HG03469 (cell line): Measurements from ENCODE around the gene PTPRT.
"Not testable (repeated sequence)": the region's sequence is repeated elsewhere in the genome, so short reads cannot be mapped to it uniquely, and the experiment has no call there.

ENCODE experiments used
- ATAC-seq: cut with Tn5 transposase; IDR thresholded peaks from one replicate; pipeline ENCODE4 v1.9.1; 2021; ENCODE audit warnings: mild to moderate bottlenecking, moderate library complexity, moderate number of reproducible peaks; ENCODE audit not compliant: unreplicated experiment

Gene PTPRT

GRCh38 chr20:43187476-43188233 is 2.1 kb downstream of the PTPRT start:
- no peak for ATAC-seq

- no peak for ATAC-seq
Observed at GRCh38 chr20:43186312-43186711, 3.4 kb downstream of the PTPRT start.

- no peak for ATAC-seq
Observed at GRCh38 chr20:43185901-43186300, 3.8 kb downstream of the PTPRT start.

DNA sequence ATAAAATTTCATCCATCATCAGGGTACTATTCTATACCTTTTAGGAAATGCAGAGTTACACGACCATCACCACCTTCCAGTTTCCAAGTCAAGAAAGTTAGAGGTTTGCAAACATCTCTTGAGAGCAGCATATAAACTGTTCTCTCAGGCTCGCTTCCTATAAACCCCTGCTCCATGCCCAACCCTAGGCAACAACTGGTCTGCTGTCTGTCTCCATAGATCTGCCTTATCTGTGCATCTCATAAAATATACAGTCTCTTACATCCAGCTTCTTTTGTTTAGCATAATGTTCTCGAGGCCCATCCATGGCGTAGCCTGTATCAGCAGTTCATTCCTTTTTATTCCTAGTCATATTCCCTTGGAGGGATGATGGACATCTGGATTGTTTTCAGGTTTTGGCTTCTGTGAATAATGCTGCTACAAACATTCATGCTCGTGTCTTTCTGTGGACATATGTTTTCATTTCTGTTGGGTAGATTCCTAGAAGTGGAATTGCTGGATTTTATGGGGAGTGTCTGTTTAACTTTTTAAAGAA is 6.1 kb downstream of the PTPRT start:
- no peak for ATAC-seq

- no peak for ATAC-seq
Observed at GRCh38 chr20:43178080-43178479, 11.6 kb downstream of the PTPRT start.

GRCh38 chr20:43176726-43177125 is 13.0 kb downstream of the PTPRT start:
- no peak for ATAC-seq

GRCh38 chr20:43171930-43172329 is 17.8 kb downstream of the PTPRT start:
- ATAC-seq: no peak

- ATAC-seq: no peak
Observed at GRCh38 chr20:43170771-43171170, 18.9 kb downstream of the PTPRT start.

DNA sequence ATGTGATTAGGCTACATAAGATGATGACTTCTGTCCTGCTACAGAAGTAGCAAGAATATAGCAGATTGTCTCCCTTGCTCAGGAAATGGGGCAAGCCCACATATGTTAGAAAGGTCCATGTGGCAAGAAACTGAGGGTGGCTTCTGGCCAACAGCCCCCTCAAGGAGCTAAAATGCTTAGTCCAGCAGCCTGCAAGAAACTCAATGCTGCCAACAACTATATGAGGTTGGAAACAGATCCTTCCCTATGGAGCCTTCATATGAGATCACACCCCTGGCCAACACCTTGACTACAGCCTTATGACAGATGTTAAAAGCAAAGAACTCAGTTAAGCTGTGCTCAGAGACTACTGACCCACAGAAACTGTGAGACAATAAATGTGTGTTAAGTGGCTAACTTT is 22.1 kb downstream of the PTPRT start:
- no peak for ATAC-seq

GRCh38 chr20:43167021-43167420 is 22.7 kb downstream of the PTPRT start:
- no peak for ATAC-seq

DNA sequence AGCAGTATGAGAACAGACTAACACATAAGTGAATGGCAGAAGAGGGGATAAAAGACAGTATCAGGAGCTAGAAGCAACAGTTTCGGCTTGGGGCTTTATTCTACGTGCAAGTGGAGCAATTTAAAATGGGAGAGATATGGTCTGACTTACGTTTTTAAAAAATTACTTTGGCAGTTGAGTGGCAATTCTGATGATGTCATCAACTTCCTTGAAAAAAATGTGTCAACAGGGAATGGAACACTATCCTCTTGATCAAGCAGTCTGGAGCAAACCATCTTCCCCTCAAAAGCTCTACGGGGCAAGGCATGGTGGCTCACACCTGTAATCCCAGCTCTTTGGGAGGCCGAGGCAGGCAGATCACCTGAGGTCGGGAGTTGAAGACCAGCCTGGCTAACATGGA is 24.1 kb downstream of the PTPRT start:
- no peak for ATAC-seq

DNA sequence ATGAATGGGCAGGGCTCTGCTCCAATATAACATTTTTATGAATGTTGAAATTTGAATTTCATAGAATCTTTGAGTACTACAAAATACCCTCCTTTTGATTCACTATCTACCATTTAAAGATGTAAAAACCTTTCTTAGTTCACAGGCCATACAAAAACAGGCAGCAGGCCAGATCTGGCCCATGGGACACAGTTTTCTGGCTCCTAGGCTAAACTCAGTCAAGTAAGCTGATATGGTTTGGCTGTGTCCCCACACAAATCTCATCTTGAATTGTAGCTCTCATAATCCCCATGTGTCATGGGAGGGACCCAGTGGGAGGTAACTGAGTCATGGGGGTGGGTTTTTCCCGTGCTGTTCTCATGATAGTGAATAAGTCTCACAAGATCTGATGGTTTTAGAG is 25.0 kb downstream of the PTPRT start:
- ATAC-seq: not testable (repeated sequence)

GRCh38 chr20:43161716-43162115 is 28.0 kb downstream of the PTPRT start:
- ATAC-seq: no peak

- ATAC-seq: no peak
Observed at GRCh38 chr20:43160941-43161340, 28.8 kb downstream of the PTPRT start.

GRCh38 chr20:43159994-43160393 is 29.7 kb downstream of the PTPRT start:
- ATAC-seq: no peak

DNA sequence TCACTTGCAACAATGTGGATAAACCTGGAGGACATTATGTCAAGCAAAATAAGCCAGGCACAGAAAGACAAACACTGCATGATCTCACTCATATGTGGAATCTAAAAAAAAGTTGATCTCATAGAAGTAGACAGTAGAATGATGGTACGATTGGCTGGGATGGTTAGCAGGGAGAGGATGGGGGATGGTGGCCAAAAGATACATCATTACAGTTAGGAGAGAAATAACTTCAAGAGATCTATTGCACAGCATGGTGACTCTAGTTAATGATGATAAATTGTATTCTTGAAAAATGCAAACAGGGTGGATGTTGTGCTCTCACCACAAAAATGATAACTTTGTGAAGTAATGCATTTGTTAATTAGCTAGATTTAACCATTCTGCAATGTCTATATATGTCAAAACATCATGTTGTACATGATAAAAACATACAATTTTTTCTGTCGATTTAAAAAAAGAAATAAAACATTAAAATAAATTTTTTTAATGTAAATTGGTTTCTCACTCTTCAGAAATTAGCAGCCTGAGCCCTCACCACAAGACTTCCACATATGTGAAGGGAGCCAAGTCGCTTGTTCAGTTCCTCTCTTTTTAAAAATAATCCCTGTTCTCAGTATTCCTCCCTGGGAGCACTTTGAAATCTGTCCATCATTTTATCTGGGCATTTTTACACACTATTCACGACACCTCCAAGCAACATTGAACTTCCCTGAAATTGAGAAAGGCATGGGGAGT is 34.2 kb downstream of the PTPRT start:
- ATAC-seq: no peak

GRCh38 chr20:43151901-43152300 is 37.8 kb downstream of the PTPRT start:
- no peak for ATAC-seq

DNA sequence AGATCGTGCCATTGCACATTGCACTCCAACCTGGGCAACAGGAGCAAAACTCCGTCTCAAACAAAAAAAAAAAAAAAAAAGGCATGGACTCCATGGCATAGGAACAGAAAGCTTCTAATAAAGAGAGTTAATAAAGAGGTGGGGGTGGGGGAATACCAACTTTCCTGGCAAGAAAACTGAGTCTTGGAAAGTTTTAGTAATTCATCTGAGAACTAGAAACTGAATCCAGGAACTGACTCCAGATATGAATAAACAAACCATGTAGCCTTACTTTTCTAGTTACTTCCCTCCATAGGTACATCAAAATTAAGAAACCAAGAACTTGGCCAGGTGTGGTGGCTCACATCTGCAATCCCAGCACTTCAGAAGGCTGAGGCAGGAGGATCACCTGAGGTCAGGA is 38.5 kb downstream of the PTPRT start:
- ATAC-seq: no peak

GRCh38 chr20:43140726-43141125 is 49.0 kb downstream of the PTPRT start:
- ATAC-seq: no peak

DNA sequence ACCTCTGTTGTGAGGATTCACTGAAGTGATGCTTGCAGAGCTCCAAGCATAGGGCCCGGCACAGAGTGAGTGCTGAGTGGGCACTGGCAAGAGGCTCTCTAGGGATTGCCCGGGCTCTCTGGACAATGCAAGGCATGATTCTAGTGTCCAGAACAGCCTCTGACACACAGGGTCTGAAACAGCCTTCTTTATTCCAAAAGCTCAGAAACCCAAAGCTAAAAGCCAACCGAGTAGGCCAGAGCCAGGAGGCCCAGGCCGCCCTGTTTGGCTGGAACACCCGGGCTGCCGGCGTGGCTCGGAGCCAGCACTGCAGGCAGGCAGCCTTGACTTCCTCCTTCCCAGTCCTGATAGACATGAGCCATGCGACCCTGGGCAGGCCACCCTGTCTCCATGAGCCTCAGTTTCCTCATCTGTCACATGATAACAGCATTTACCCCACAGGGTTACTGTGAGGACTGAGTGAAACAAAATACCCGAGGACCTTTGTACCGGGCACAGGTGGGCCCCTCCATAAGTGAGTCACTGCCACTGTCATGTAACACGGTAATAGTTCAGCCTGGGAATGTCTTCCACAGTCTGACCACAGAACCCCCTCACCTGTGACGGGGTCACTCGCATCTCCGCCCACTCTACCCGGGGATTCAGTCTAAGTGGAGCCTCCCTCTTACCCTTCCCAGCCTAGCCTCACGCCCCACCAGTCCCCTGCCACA is 51.5 kb downstream of the PTPRT start:
- ATAC-seq: no peak

GRCh38 chr20:43137160-43137559 is 52.5 kb downstream of the PTPRT start:
- ATAC-seq: no peak

DNA sequence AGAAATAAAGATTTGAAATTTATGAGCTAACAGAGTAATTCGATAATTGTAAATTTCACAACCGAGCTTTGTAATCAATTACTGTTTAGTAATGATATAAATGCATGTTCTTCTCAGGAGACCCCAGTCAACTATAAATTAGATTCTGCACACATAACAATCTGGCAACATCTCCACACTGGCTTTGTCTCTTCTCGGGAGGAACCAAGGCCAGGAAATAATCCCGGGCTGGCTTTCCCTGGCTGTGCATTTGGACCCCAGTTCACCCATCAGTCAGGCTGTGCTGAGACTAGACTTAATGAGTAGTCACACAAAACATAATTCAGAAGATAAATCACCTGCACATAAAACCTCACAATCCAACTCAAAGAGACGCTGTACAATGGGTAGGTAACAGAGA is 65.5 kb downstream of the PTPRT start:
- ATAC-seq: no peak
